ENCODE data around the gene MLANA.

GRCh38 chr9:5915438-5915837 lies 24.7 kb downstream of the MLANA start:
- TF ChIP-seq YY1 (IDR thresholded peaks at IDR 0.05; ENCODE audit: insufficient read depth, insufficient read length) (no peak), SUZ12 (IDR thresholded peaks at IDR 0.05; ENCODE audit: extremely low read depth, insufficient read depth, insufficient read length) (no peak), ZNF274 (IDR thresholded peaks at IDR 0.05; ENCODE audit: low read depth, low read length) (no peak)

Data from NT2/D1 (cell line).